ENCODE data around the gene ARID3A.

ARID3A gene

GRCh38 chr19:992670-993055 is 66.8 kb downstream of the ARID3A start:
- Histone ChIP-seq H3K9ac (ENCODE audit: low read depth, low read length) (no peak overlapping the region), H3K4me3 (ENCODE audit: low read length) (no peak overlapping the region), H3K36me3 (ENCODE audit: insufficient read depth, low read length) (peaks cover 32% of the 10 kb centered on the region), H3K9me3 (replicated peaks; ENCODE audit: low read length) (no peaks in the 10 kb centered on the region), H3K27me3 (ENCODE audit: control insufficient read depth, insufficient read depth, low read length) (peaks cover 24% of the 10 kb centered on the region), H3K4me1 (ENCODE audit: control insufficient read depth, insufficient read depth, low read length) (peaks cover 17% of the 10 kb centered on the region), H3K4me2 (ENCODE audit: low read length) (no peak overlapping the region)

- Histone ChIP-seq H3K4me3 (ENCODE audit: low read length) (no peak overlapping the region), H3K36me3 (ENCODE audit: insufficient read depth, low read length) (peaks cover 32% of the 10 kb centered on the region), H3K9me3 (replicated peaks; ENCODE audit: low read length) (no peaks in the 10 kb centered on the region), H3K9ac (ENCODE audit: low read depth, low read length) (no peak overlapping the region), H3K27me3 (ENCODE audit: control insufficient read depth, insufficient read depth, low read length) (peaks cover 32% of the 10 kb centered on the region), H3K4me1 (ENCODE audit: control insufficient read depth, insufficient read depth, low read length) (peaks cover 17% of the 10 kb centered on the region), H3K4me2 (ENCODE audit: low read length) (no peak overlapping the region)
Observed at GRCh38 chr19:993361-993830, 67.6 kb downstream of the ARID3A start.

- peaks cover 37% of the 10 kb centered on the region for H3K27me3 ChIP-seq (ENCODE audit: control insufficient read depth, insufficient read depth, low read length)
Observed at GRCh38 chr19:993831-994393, 68.1 kb downstream of the ARID3A start.

GRCh38 chr19:994516-994915 is 68.7 kb downstream of the ARID3A start:
- Histone ChIP-seq H3K27me3 (ENCODE audit: control insufficient read depth, insufficient read depth, low read length) (peaks cover 43% of the 10 kb centered on the region), H3K9me3 (replicated peaks; ENCODE audit: low read length) (no peaks in the 10 kb centered on the region), H3K4me2 (ENCODE audit: low read length) (no peak overlapping the region), H3K4me1 (ENCODE audit: control insufficient read depth, insufficient read depth, low read length) (peaks cover 17% of the 10 kb centered on the region), H3K36me3 (ENCODE audit: insufficient read depth, low read length) (peaks cover 32% of the 10 kb centered on the region), H3K9ac (ENCODE audit: low read depth, low read length) (no peak overlapping the region), H3K4me3 (ENCODE audit: low read length) (no peak overlapping the region)

More at GRCh38 chr19:993831-994393, 68.1 kb downstream of the ARID3A start:
- Histone ChIP-seq H3K9ac (ENCODE audit: low read depth, low read length) (no peak overlapping the region), H3K36me3 (ENCODE audit: insufficient read depth, low read length) (peaks cover 32% of the 10 kb centered on the region), H3K9me3 (replicated peaks; ENCODE audit: low read length) (no peaks in the 10 kb centered on the region), H3K4me2 (ENCODE audit: low read length) (no peak overlapping the region), H3K4me3 (ENCODE audit: low read length) (no peak overlapping the region), H3K4me1 (ENCODE audit: control insufficient read depth, insufficient read depth, low read length) (peaks cover 17% of the 10 kb centered on the region)

- no peak overlapping the region for H3K4me3 ChIP-seq (ENCODE audit: low read length)
- H3K4me1 ChIP-seq (ENCODE audit: control insufficient read depth, insufficient read depth, low read length), result peaks cover 17% of the 10 kb centered on the region
- H3K36me3 ChIP-seq (ENCODE audit: insufficient read depth, low read length), result peaks cover 24% of the 10 kb centered on the region
- H3K4me2 ChIP-seq (ENCODE audit: low read length), result no peak overlapping the region
- H3K9me3 ChIP-seq (replicated peaks; ENCODE audit: low read length), result no peaks in the 10 kb centered on the region
- H3K9ac ChIP-seq (ENCODE audit: low read depth, low read length), result no peak overlapping the region
- peaks cover 44% of the 10 kb centered on the region for H3K27me3 ChIP-seq (ENCODE audit: control insufficient read depth, insufficient read depth, low read length)
Observed at GRCh38 chr19:995051-995827, 69.4 kb downstream of the ARID3A start.

GRCh38 chr19:996051-996838 is 70.4 kb downstream of the ARID3A start:
- Histone ChIP-seq H3K9ac (ENCODE audit: low read depth, low read length) (no peak overlapping the region), H3K36me3 (ENCODE audit: insufficient read depth, low read length) (peaks cover 15% of the 10 kb centered on the region)

GRCh38 chr19:998064-998463 is 72.2 kb downstream of the ARID3A start:
- H3K9me3 ChIP-seq (replicated peaks; ENCODE audit: low read length), result no peaks in the 10 kb centered on the region
- no peak overlapping the region for H3K9ac ChIP-seq (ENCODE audit: low read depth, low read length)
- H3K4me2 ChIP-seq (ENCODE audit: low read length), result no peak overlapping the region
- peaks cover 54% of the 10 kb centered on the region for H3K27me3 ChIP-seq (ENCODE audit: control insufficient read depth, insufficient read depth, low read length)
- no peak overlapping the region for H3K4me3 ChIP-seq (ENCODE audit: low read length)
- peaks cover 17% of the 10 kb centered on the region for H3K4me1 ChIP-seq (ENCODE audit: control insufficient read depth, insufficient read depth, low read length)
- peaks cover 4% of the 10 kb centered on the region for H3K36me3 ChIP-seq (ENCODE audit: insufficient read depth, low read length)

More at GRCh38 chr19:996051-996838, 70.4 kb downstream of the ARID3A start:
- peak overlapping the region; percentile 5 for H3K4me3 ChIP-seq (ENCODE audit: low read length)
- peak overlapping the region; percentile 57 for H3K4me2 ChIP-seq (ENCODE audit: low read length)
- H3K27me3 ChIP-seq (ENCODE audit: control insufficient read depth, insufficient read depth, low read length), result peaks cover 48% of the 10 kb centered on the region
- H3K9me3 ChIP-seq (replicated peaks; ENCODE audit: low read length), result no peaks in the 10 kb centered on the region
- H3K4me1 ChIP-seq (ENCODE audit: control insufficient read depth, insufficient read depth, low read length), result peaks cover 17% of the 10 kb centered on the region

- Histone ChIP-seq H3K9me3 (replicated peaks; ENCODE audit: low read length) (no peaks in the 10 kb centered on the region), H3K4me3 (ENCODE audit: low read length) (no peak overlapping the region), H3K4me1 (ENCODE audit: control insufficient read depth, insufficient read depth, low read length) (peaks cover 17% of the 10 kb centered on the region), H3K4me2 (ENCODE audit: low read length) (no peak overlapping the region), H3K9ac (ENCODE audit: low read depth, low read length) (no peak overlapping the region), H3K36me3 (ENCODE audit: insufficient read depth, low read length) (no peaks in the 10 kb centered on the region), H3K27me3 (ENCODE audit: control insufficient read depth, insufficient read depth, low read length) (peaks cover 59% of the 10 kb centered on the region)
Observed at GRCh38 chr19:999379-999719, 73.5 kb downstream of the ARID3A start.

- Histone ChIP-seq H3K27me3 (ENCODE audit: control insufficient read depth, insufficient read depth, low read length) (peaks cover 59% of the 10 kb centered on the region), H3K4me3 (ENCODE audit: low read length) (peak within 1 kb of the TSS; percentile 52), H3K9ac (ENCODE audit: low read depth, low read length) (no peak within 1 kb of the TSS), H3K36me3 (ENCODE audit: insufficient read depth, low read length) (no peaks in the 10 kb centered on the region), H3K4me2 (ENCODE audit: low read length) (peak within 1 kb of the TSS; percentile 44), H3K9me3 (replicated peaks; ENCODE audit: low read length) (no peaks in the 10 kb centered on the region), H3K4me1 (ENCODE audit: control insufficient read depth, insufficient read depth, low read length) (peaks cover 16% of the 10 kb centered on the region)
Observed at GRCh38 chr19:1000095-1000494, 74.3 kb downstream of the ARID3A start, which contains the start of gene GRIN3B. Gene GRIN3B (plus strand): TSS chr19:1000419. CDS start chr19:1000438, 19 bp downstream.

- Histone ChIP-seq H3K4me1 (ENCODE audit: control insufficient read depth, insufficient read depth, low read length) (peaks cover 8% of the 10 kb centered on the region), H3K9me3 (replicated peaks; ENCODE audit: low read length) (no peaks in the 10 kb centered on the region), H3K36me3 (ENCODE audit: insufficient read depth, low read length) (no peaks in the 10 kb centered on the region), H3K9ac (ENCODE audit: low read depth, low read length) (no peak overlapping the region), H3K4me3 (ENCODE audit: low read length) (no peak overlapping the region), H3K4me2 (ENCODE audit: low read length) (peak overlapping the region; percentile 44), H3K27me3 (ENCODE audit: control insufficient read depth, insufficient read depth, low read length) (peaks cover 52% of the 10 kb centered on the region)
Observed at GRCh38 chr19:1000591-1001537, 75.0 kb downstream of the ARID3A start.
